GM12801 (cell line): ENCODE data around the gene SLC18A2.

Experiments used
- CTCF ChIP-seq: IDR thresholded peaks from one replicate; pipeline ENCODE4 v1.5.1; 2011; ENCODE audit warnings: control low read depth; ENCODE audit not compliant: insufficient read length; ENCODE audit errors: extremely low read depth

The SLC18A2 gene

GRCh38 chr10:117222976-117223692 lies 17.8 kb upstream of the SLC18A2 start:
- TF ChIP-seq CTCF, result no peak

GRCh38 chr10:117223693-117224430 lies 17.1 kb upstream of the SLC18A2 start:
- TF ChIP-seq CTCF, result no peak

- no peak for TF ChIP-seq CTCF
Observed at GRCh38 chr10:117224881-117225280, 16.0 kb upstream of the SLC18A2 start.

- TF ChIP-seq CTCF, result no peak
Observed at GRCh38 chr10:117226813-117227451, 14.0 kb upstream of the SLC18A2 start.

- no peak for TF ChIP-seq CTCF
Observed at GRCh38 chr10:117228210-117228609, 12.7 kb upstream of the SLC18A2 start.

GRCh38 chr10:117237401-117237991 lies 3.4 kb upstream of the SLC18A2 start:
- TF ChIP-seq CTCF, result no peak

GRCh38 chr10:117239051-117239450 lies 1.9 kb upstream of the SLC18A2 start:
- TF ChIP-seq CTCF, result no peak
